Breast epithelium (tissue), 4 donors: Measurements from ENCODE around the gene YOD1. TPM values are rescaled to one million over a fixed set of nuclear protein-coding genes. Genes with fewer than 3 reads are reported as not detected.

Experiments
- DNase-seq, 2 donors: peaks; one replicate each; pipeline ENCODE4 v3.0.0-alpha.2; 2019; ENCODE audit warnings: low spot score in 2 of 2
- H3K27ac ChIP-seq, 2 donors: fragments of 200-600 bp; sonication (generic) in 1 of 2; one replicate each; pipeline ENCODE4 v1.5.1; 2016 to 2019; ENCODE audit warnings: mild to moderate bottlenecking in 1 of 2
- H3K27me3 ChIP-seq, 2 donors: fragments of 200-600 bp; sonication (generic) in 1 of 2; one replicate each; pipeline versions ENCODE4 v1.5.1 to v1.6.0; 2017 to 2019; ENCODE audit warnings: control low read depth in 1 of 2, mild to moderate bottlenecking in 1 of 2
- H3K36me3 ChIP-seq: fragments of 200-600 bp; one replicate; pipeline ENCODE4 v1.5.1; 2019
- H3K4me1 ChIP-seq, 2 donors: fragments of 200-600 bp; sonication (generic); one replicate each; pipeline ENCODE4 v1.5.1; 2016 to 2019; ENCODE audit warnings: control low read depth in 1 of 2
- H3K4me3 ChIP-seq, 3 donors: fragments of 200-600 bp; sonication (generic); 1 replicate in 2 of 3; 2 replicates in 1 of 3; pipeline ENCODE4 v1.5.1; 2016 to 2019; ENCODE audit warnings: mild to moderate bottlenecking in 3 of 3, moderate library complexity in 2 of 3
- H3K9me3 ChIP-seq, 2 donors: fragments of 200-600 bp; sonication (generic) in 1 of 2; one replicate each; pipeline ENCODE4 v1.5.1; 2016 to 2019; ENCODE audit warnings: control low read depth in 1 of 2
- CTCF ChIP-seq, 3 donors: fragments of 450-650 bp; IDR thresholded peaks; one replicate each; pipeline ENCODE4 v1.5.1; 2016 to 2017; ENCODE audit warnings: antibody characterized with exemption in 3 of 3, mild to moderate bottlenecking in 3 of 3, moderate library complexity in 3 of 3
- POLR2A ChIP-seq: fragments of 450-650 bp; IDR thresholded peaks from one replicate; pipeline ENCODE4 v1.6.1; 2016; ENCODE audit warnings: antibody characterized with exemption, mild to moderate bottlenecking, moderate library complexity
- POLR2AphosphoS5 ChIP-seq, 3 donors: sonication (generic); formaldehyde crosslinking; IDR thresholded peaks; one replicate each; pipeline ENCODE4 v1.6.1; 2017; ENCODE audit warnings: antibody characterized with exemption in 3 of 3
- intact Hi-C: fragments of 100-400 bp; cut with DNase I; formaldehyde crosslinking; loops from one replicate; pipeline ENCODE4 v1.15.1; 2023; ENCODE audit warnings: low total_unique reads
- total RNA-seq, 3 donors: library from RNA; depleted of rRNA; stranded (reverse); fragments of >200 nt; gene quantifications; one replicate each; pipeline ENCODE4 v1.1.0, GENCODE V29; 2016

The YOD1 gene
- total RNA-seq, 3 donors from 2014 or later, result 6.9 to 13.3 (median 9.2) TPM

- TF ChIP-seq POLR2A (no peak), CTCF (IDR thresholded peaks at IDR 0.05) (no peak), POLR2AphosphoS5 (IDR thresholded peaks at IDR 0.05) (no peak)
- H3K27me3 ChIP-seq, result no peaks in the 10 kb centered on the region
- H3K9me3 ChIP-seq, result no peaks in the 10 kb centered on the region
- DNase-seq, result no peak
- H3K27ac ChIP-seq, result no peak overlapping the region
- no peaks in the 10 kb centered on the region for H3K4me1 ChIP-seq
- H3K4me3 ChIP-seq, result no peak overlapping the region
- no peaks in the 10 kb centered on the region for H3K36me3 ChIP-seq
- intact Hi-C loops, result no loop called here
Observed at GRCh38 chr1:207081806-207082205, 30.8 kb upstream of the YOD1 start.

- Histone ChIP-seq H3K4me1 (no peaks in the 10 kb centered on the region), H3K36me3 (no peaks in the 10 kb centered on the region), H3K9me3 (no peaks in the 10 kb centered on the region), H3K4me3 (no peak overlapping the region), H3K27ac (no peak overlapping the region), H3K27me3 (no peaks in the 10 kb centered on the region)
- intact Hi-C loops, result no loop called here
- DNase-seq, result no peak
- TF ChIP-seq CTCF (IDR thresholded peaks at IDR 0.05) (no peak), POLR2AphosphoS5 (IDR thresholded peaks at IDR 0.05) (no peak), POLR2A (no peak)
Observed at GRCh38 chr1:207081088-207081487, 30.1 kb upstream of the YOD1 start.

- Histone ChIP-seq H3K27ac (no peak overlapping the region), H3K27me3 (no peaks in the 10 kb centered on the region), H3K36me3 (no peaks in the 10 kb centered on the region), H3K9me3 (no peaks in the 10 kb centered on the region), H3K4me1 (peaks cover 0 to under 1% of the 10 kb centered on the region in 2 donors), H3K4me3 (no peak overlapping the region)
- intact Hi-C loops, result loop anchor here (5.0 kb wide), 1 partner anchor 598 kb away; no protein-coding TSS in a partner anchor
- no peak for DNase-seq
- TF ChIP-seq POLR2AphosphoS5 (IDR thresholded peaks at IDR 0.05) (no peak), CTCF (IDR thresholded peaks at IDR 0.05) (no peak), POLR2A (no peak)
Observed at GRCh38 chr1:207079706-207080241, 28.8 kb upstream of the YOD1 start.

GRCh38 chr1:207078578-207079132 is 27.6 kb upstream of the YOD1 start:
- no peaks in the 10 kb centered on the region for H3K36me3 ChIP-seq
- no peak for DNase-seq
- H3K27ac ChIP-seq, result no peak overlapping the region
- intact Hi-C loops, result loop anchor here (5.0 kb wide), 1 partner anchor 599 kb away; no protein-coding TSS in a partner anchor
- TF ChIP-seq CTCF (IDR thresholded peaks at IDR 0.05) (no peak), POLR2A (no peak), POLR2AphosphoS5 (IDR thresholded peaks at IDR 0.05) (no peak)
- no peaks in the 10 kb centered on the region for H3K27me3 ChIP-seq
- H3K9me3 ChIP-seq, result no peaks in the 10 kb centered on the region
- no peak overlapping the region for H3K4me3 ChIP-seq
- H3K4me1 ChIP-seq, result peaks cover 0 to 4% of the 10 kb centered on the region in 2 donors

- Histone ChIP-seq H3K36me3 (no peaks in the 10 kb centered on the region), H3K27ac (no peak overlapping the region), H3K4me1 (peaks cover 0 to 4% of the 10 kb centered on the region in 2 donors), H3K27me3 (no peaks in the 10 kb centered on the region), H3K4me3 (no peak overlapping the region), H3K9me3 (no peaks in the 10 kb centered on the region)
- TF ChIP-seq CTCF (IDR thresholded peaks at IDR 0.05), result peak; percentile 68 to 90 (median 88)
- TF ChIP-seq POLR2A, result no peak
- TF ChIP-seq POLR2AphosphoS5 (IDR thresholded peaks at IDR 0.05), result peak in 1 of 3 donors; percentile 33
- intact Hi-C loops, result loop anchor here (2.0 to 5.0 kb wide), 2 partner anchors 47 to 600 kb away; no protein-coding TSS in a partner anchor
- DNase-seq, result peak in 1 of 2 donors; percentile 67
Observed at GRCh38 chr1:207077470-207078377, 26.7 kb upstream of the YOD1 start.
